Adrenal gland (tissue), 12 donors: ENCODE data around the gene ATL1. TPM values are rescaled to one million over a fixed set of nuclear protein-coding genes. Genes with fewer than 3 reads are reported as not detected.

Experiments
- DNase-seq, 7 donors: peaks; one replicate each; pipeline ENCODE4 v3.0.0-alpha.2; 2019 to 2020
- H3K27ac ChIP-seq, 5 donors: fragments of 200-600 bp; sonication (generic) in 4 of 5; 1 replicate in 3 of 5; 2 replicates in 2 of 5; pipeline versions ENCODE4 v1.5.1 to v1.8.0; 2016 to 2020; ENCODE audit warnings: mild to moderate bottlenecking in 1 of 5
- H3K27me3 ChIP-seq: fragments of 200-600 bp; 2 replicates; pipeline ENCODE4 v1.8.0; 2021
- H3K36me3 ChIP-seq, 2 donors: fragments of 200-600 bp; replicated peaks in 1 of 2; 1 replicate in 1 of 2; 2 replicates in 1 of 2; pipeline versions ENCODE4 v1.5.1 to v1.8.0; 2018 to 2022
- H3K4me1 ChIP-seq, 2 donors: fragments of 200-600 bp; replicated peaks in 1 of 2; 1 replicate in 1 of 2; 2 replicates in 1 of 2; pipeline versions ENCODE4 v1.5.1 to v1.8.0; 2018 to 2021
- H3K4me3 ChIP-seq, 4 donors: fragments of 200-600 bp; sonication (generic) in 3 of 4; one replicate each; pipeline ENCODE4 v1.5.1; 2016 to 2018
- H3K9me3 ChIP-seq, 3 donors: fragments of 200-600 bp; sonication (generic) in 1 of 3; replicated peaks in 1 of 3; 1 replicate in 2 of 3; 2 replicates in 1 of 3; pipeline versions ENCODE4 v1.5.1 to v1.8.0; 2016 to 2021
- CTCF ChIP-seq, 6 experiments: fragments of 450-650 bp in 4 of 6; fragments of 200-600 bp in 2 of 6; sonication (generic) in 1 of 6; IDR thresholded peaks; 1 replicate in 5 of 6; 2 replicates in 1 of 6; pipeline versions ENCODE4 v1.5.1 to v1.8.0; 2016 to 2021; ENCODE audit warnings: antibody characterized with exemption in 6 of 6, mild to moderate bottlenecking in 2 of 6, moderate library complexity in 1 of 6
- POLR2A ChIP-seq, 2 donors: fragments of 450-650 bp; IDR thresholded peaks; one replicate each; pipeline ENCODE4 v1.6.1; 2017; ENCODE audit warnings: antibody characterized with exemption in 2 of 2, mild to moderate bottlenecking in 2 of 2, moderate library complexity in 1 of 2
- WGBS, 4 donors: extraction: QIAGEN DNeasy Blood & Tissue Kit in 2 of 4; methylation state at CpG; one replicate each; pipeline versions ENCODE4 v1.1.5 to v1.1.7; 2013 to 2017; 5-methylcytosine and 5-hydroxymethylcytosine counted together
- intact Hi-C, 2 donors: fragments of 100-400 bp; cut with DNase I; formaldehyde crosslinking; loops; one replicate each; pipeline versions ENCODE4 v1.14.1 to v1.15.0; 2022 to 2023
- polyA plus RNA-seq, 3 donors: library from polyadenylated mRNA; stranded (reverse); fragments of 200-250 nt in 2 of 3; fragments of 350-450 nt in 1 of 3; fragmentation: Illumina TruSeq in 1 of 3; extraction: RNeasy Lipid Tissue Mini Kit (QIAGEN cat#74804) in 1 of 3; gene quantifications; one replicate each; pipeline ENCODE4 v1.2.3, GENCODE V29; 2013 to 2014
- total RNA-seq, 9 donors: library from RNA; depleted of rRNA in 4 of 9; stranded (reverse); fragments of >200 nt in 4 of 9; fragments of 120-200 nt in 1 of 9; fragmentation: NEBNext Ultra II Directional in 1 of 9; extraction: Animal tissue kit (Norgen Biotek cat#: 25700) in 1 of 9; gene quantifications; one replicate each; pipeline versions ENCODE4 v1.1.0 to v1.2.4, GENCODE V29; 2013 to 2023
- donor health status: healthy with polysubstance abuse.
- donor health status: Bipolar disorder and iron deficiency.
- donor health status: DM: yes; HTN: yes; CAD: no.
- donor health status: DM: no; HTN: no; CAD: no.
- donor health status: DM: no; HTN: no; CAD: no.
- donor health status: DM: yes; HTN: yes; CAD: no.

ATL1 gene
- total and polyA plus RNA-seq, 12 donors: 2.1 to 10.1 (median 6.0) TPM

- Histone ChIP-seq H3K4me1 (peaks cover 0 to 10% of the 10 kb centered on the region in 2 donors), H3K36me3 (no peaks in the 10 kb centered on the region), H3K4me3 (no peak overlapping the region), H3K9me3 (no peaks in the 10 kb centered on the region), H3K27ac (no peak overlapping the region), H3K27me3 (no peaks in the 10 kb centered on the region)
- intact Hi-C loops: no loop called here
- DNase-seq: no peak
- TF ChIP-seq CTCF (IDR thresholded peaks at IDR 0.05): no peak
- no peak for TF ChIP-seq POLR2A (IDR thresholded peaks at IDR 0.05)
Measured at GRCh38 chr14:50577982-50578381, 18.0 kb downstream of the ATL1 start.

GRCh38 chr14:50578433-50578832, 18.5 kb downstream of the ATL1 start:
- Histone ChIP-seq H3K9me3 (no peaks in the 10 kb centered on the region), H3K4me3 (no peak overlapping the region), H3K4me1 (peaks cover 0 to 10% of the 10 kb centered on the region in 2 donors), H3K27ac (no peak overlapping the region), H3K36me3 (no peaks in the 10 kb centered on the region), H3K27me3 (no peaks in the 10 kb centered on the region)
- no peak for DNase-seq
- TF ChIP-seq CTCF (IDR thresholded peaks at IDR 0.05): no peak
- TF ChIP-seq POLR2A (IDR thresholded peaks at IDR 0.05): no peak
- intact Hi-C loops: no loop called here

GRCh38 chr14:50590464-50590863, 30.5 kb downstream of the ATL1 start:
- Histone ChIP-seq H3K27ac (no peak overlapping the region), H3K36me3 (no peaks in the 10 kb centered on the region), H3K9me3 (no peaks in the 10 kb centered on the region), H3K4me1 (no peaks in the 10 kb centered on the region), H3K27me3 (no peaks in the 10 kb centered on the region), H3K4me3 (no peak overlapping the region)
- WGBS, 4 donors: 77 to 89% (median 81%) methylated on average over 2 of the region's 2 CpGs
- intact Hi-C loops: no loop called here
- DNase-seq: no peak
- TF ChIP-seq CTCF (IDR thresholded peaks at IDR 0.05) (no peak), POLR2A (IDR thresholded peaks at IDR 0.05) (no peak)

GRCh38 chr14:50594577-50595316, 34.8 kb downstream of the ATL1 start:
- WGBS, 4 donors: 79 to 94% (median 90%) methylated on average over 8 of the region's 8 CpGs
- no peaks in the 10 kb centered on the region for H3K36me3 ChIP-seq
- intact Hi-C loops: no loop called here
- H3K27me3 ChIP-seq: no peaks in the 10 kb centered on the region
- H3K4me1 ChIP-seq: no peaks in the 10 kb centered on the region
- DNase-seq: no peak
- H3K27ac ChIP-seq: no peak overlapping the region
- H3K9me3 ChIP-seq: no peaks in the 10 kb centered on the region
- TF ChIP-seq CTCF (IDR thresholded peaks at IDR 0.05) (no peak), POLR2A (IDR thresholded peaks at IDR 0.05) (no peak)
- H3K4me3 ChIP-seq: no peak overlapping the region
